HG03280 (cell line): ENCODE measurements around the gene RAPGEF1.
A peak's percentile ranks its signal among the peaks of the same experiment; 100 is the strongest.

Experiments used
- ATAC-seq: cut with Tn5 transposase; IDR thresholded peaks from one replicate; pipeline ENCODE4 v1.9.1; 2021; ENCODE audit warnings: mild to moderate bottlenecking, moderate library complexity; ENCODE audit not compliant: unreplicated experiment

Gene RAPGEF1

GRCh38 chr9:131628459-131629225, 111.2 kb downstream of the RAPGEF1 start:
- ATAC-seq: peak; percentile 12

GRCh38 chr9:131627648-131628458, 112.0 kb downstream of the RAPGEF1 start:
- peak; percentile 53 for ATAC-seq

GRCh38 chr9:131627326-131627647, 112.6 kb downstream of the RAPGEF1 start:
- ATAC-seq: no peak

GRCh38 chr9:131625790-131626670, 113.8 kb downstream of the RAPGEF1 start:
- no peak for ATAC-seq

GRCh38 chr9:131625508-131625787, 114.4 kb downstream of the RAPGEF1 start:
- ATAC-seq: no peak

GRCh38 chr9:131624636-131625507, 115.0 kb downstream of the RAPGEF1 start:
- ATAC-seq: no peak

GRCh38 chr9:131623655-131624330, 116.1 kb downstream of the RAPGEF1 start:
- no peak for ATAC-seq

GRCh38 chr9:131622523-131622922, 117.4 kb downstream of the RAPGEF1 start:
- ATAC-seq: no peak

- no peak for ATAC-seq
Observed at GRCh38 chr9:131621551-131622358, 118.1 kb downstream of the RAPGEF1 start.

GRCh38 chr9:131620764-131621520, 118.9 kb downstream of the RAPGEF1 start:
- ATAC-seq: no peak

- no peak for ATAC-seq
Observed at GRCh38 chr9:131619680-131620079, 120.2 kb downstream of the RAPGEF1 start.

GRCh38 chr9:131618785-131619184, 121.1 kb downstream of the RAPGEF1 start:
- no peak for ATAC-seq

GRCh38 chr9:131618071-131618479, 121.8 kb downstream of the RAPGEF1 start:
- no peak for ATAC-seq

- ATAC-seq: no peak
Observed at GRCh38 chr9:131617611-131618010, 122.3 kb downstream of the RAPGEF1 start.

GRCh38 chr9:131616983-131617604, 122.8 kb downstream of the RAPGEF1 start:
- ATAC-seq: no peak

- ATAC-seq: no peak
Observed at GRCh38 chr9:131614340-131614915, 125.4 kb downstream of the RAPGEF1 start.

GRCh38 chr9:131613921-131614320, 126.0 kb downstream of the RAPGEF1 start:
- no peak for ATAC-seq

- ATAC-seq: no peak
Observed at GRCh38 chr9:131612851-131613250, 127.0 kb downstream of the RAPGEF1 start.
